SU-DHL-6 (cell line): Measurements from ENCODE around the gene TWSG1.
"Not testable (repeated sequence)": the region's sequence is repeated elsewhere in the genome, so short reads cannot be mapped to it uniquely, and the experiment has no call there.

ENCODE experiments used
- H2AFZ ChIP-seq: fragments of 200-600 bp; sonication (generic); 2 replicates; pipeline ENCODE4 v1.6.1; 2014; ENCODE audit warnings: low read depth, mild to moderate bottlenecking, moderate library complexity, mixed read lengths, antibody characterized with exemption, low read length; ENCODE audit not compliant: severe bottlenecking
- H3F3A ChIP-seq: fragments of 200-600 bp; shearing (Covaris generic); 2 replicates; pipeline ENCODE4 v1.6.0; 2016; ENCODE audit warnings: antibody characterized with exemption, mild to moderate bottlenecking; ENCODE audit not compliant: insufficient read depth
- H3K27ac ChIP-seq: fragments of 200-600 bp; sonication (generic); 2 replicates; pipeline ENCODE4 v1.5.1; 2016; ENCODE audit warnings: low read depth, mild to moderate bottlenecking, low read length, moderate library complexity, mixed read lengths
- H3K27me3 ChIP-seq: fragments of 200-600 bp; sonication (generic), shearing (Covaris generic); 2 replicates; pipeline ENCODE4 v1.6.0; 2014; ENCODE audit warnings: mild to moderate bottlenecking, low read length
- H3K36me3 ChIP-seq: fragments of 200-600 bp; sonication (generic); 2 replicates; pipeline ENCODE4 v1.6.1; 2014; ENCODE audit warnings: mild to moderate bottlenecking, low read length, mixed read lengths
- H3K4me2 ChIP-seq: fragments of 300-600, 200-600 bp; shearing (Covaris generic), sonication (generic); 2 replicates; pipeline ENCODE4 v1.6.0; 2014; ENCODE audit warnings: low read length, low read depth, mild to moderate bottlenecking; ENCODE audit not compliant: poor library complexity, severe bottlenecking
- H3K4me3 ChIP-seq: fragments of 200-600 bp; sonication (generic); 2 replicates; pipeline ENCODE4 v1.5.1; 2014; ENCODE audit warnings: antibody characterized with exemption, low read length, mild to moderate bottlenecking, mixed read lengths; ENCODE audit not compliant: insufficient read depth, poor library complexity, severe bottlenecking
- H3K79me2 ChIP-seq: fragments of 200-600 bp; sonication (generic); 2 replicates; pipeline ENCODE4 v1.6.1; 2014; ENCODE audit warnings: mild to moderate bottlenecking, low read length, moderate library complexity; ENCODE audit not compliant: insufficient read depth
- H3K9ac ChIP-seq: fragments of 200-600 bp; sonication (generic); 2 replicates; pipeline ENCODE4 v1.7.0; 2014; ENCODE audit warnings: mild to moderate bottlenecking, low read length
- H3K9me2 ChIP-seq: fragments of 200-600 bp; sonication (generic); replicated peaks from 2 replicates; pipeline ENCODE4 v1.6.1; 2014; ENCODE audit warnings: low read length; ENCODE audit not compliant: insufficient read depth
- H3K9me3 ChIP-seq: fragments of 200-600 bp; sonication (generic); 2 replicates; pipeline ENCODE4 v1.6.1; 2014; ENCODE audit warnings: low read length, mixed read lengths; ENCODE audit not compliant: insufficient read depth
- H4K20me1 ChIP-seq: fragments of 200-600 bp; sonication (generic); 2 replicates; pipeline ENCODE4 v1.6.1; 2014; ENCODE audit warnings: low read depth, mild to moderate bottlenecking, antibody characterized with exemption, low read length, moderate library complexity, mixed read lengths
- CTCF ChIP-seq: fragments of 200-600 bp; sonication (generic); IDR thresholded peaks from one replicate; pipeline ENCODE4 v1.5.1; 2017; ENCODE audit warnings: antibody characterized with exemption, mild to moderate bottlenecking, low read length, moderate library complexity; ENCODE audit not compliant: insufficient read depth, poor library complexity, severe bottlenecking
- EZH2phosphoT487 ChIP-seq: fragments of 200-600 bp; sonication (generic), shearing (Covaris generic); conservative IDR thresholded peaks from 2 replicates; pipeline ENCODE4 v1.6.1; 2018; ENCODE audit warnings: mild to moderate bottlenecking, antibody characterized with exemption, low read length, moderate library complexity, mixed read lengths

TWSG1 gene

GRCh38 chr18:9429662-9429993 is 95.1 kb downstream of the TWSG1 start:
- Histone ChIP-seq H4K20me1 (no peaks in the 10 kb centered on the region), H3K9me2 (no peaks in the 10 kb centered on the region), H3K27me3 (no peaks in the 10 kb centered on the region), H3K4me3 (no peak overlapping the region), H3K79me2 (no peaks in the 10 kb centered on the region), H3K9ac (no peak overlapping the region), H3K9me3 (no peaks in the 10 kb centered on the region), H3K4me2 (no peak overlapping the region), H2AFZ (no peak overlapping the region), H3K27ac (no peak overlapping the region), H3K36me3 (no peaks in the 10 kb centered on the region), H3F3A (no peaks in the 10 kb centered on the region)
- no peak for TF ChIP-seq EZH2phosphoT487
- TF ChIP-seq CTCF, result no peak

GRCh38 chr18:9430315-9430714 is 95.7 kb downstream of the TWSG1 start:
- H3K9me3 ChIP-seq, H3K27me3 ChIP-seq, H3K4me2 ChIP-seq, H3K4me3 ChIP-seq, H3K9ac ChIP-seq, H3K9me2 ChIP-seq, H2AFZ ChIP-seq, H3K36me3 ChIP-seq, H3K79me2 ChIP-seq, H3K27ac ChIP-seq, H4K20me1 ChIP-seq, H3F3A ChIP-seq: not testable (repeated sequence)

GRCh38 chr18:9431296-9431695 is 96.7 kb downstream of the TWSG1 start:
- Histone ChIP-seq H3K9me2 (no peaks in the 10 kb centered on the region), H3K9ac (no peak overlapping the region), H3K4me2 (no peak overlapping the region), H3K27ac (no peak overlapping the region), H3K9me3 (no peaks in the 10 kb centered on the region), H3K79me2 (no peaks in the 10 kb centered on the region), H4K20me1 (no peaks in the 10 kb centered on the region), H3F3A (no peaks in the 10 kb centered on the region), H3K36me3 (no peaks in the 10 kb centered on the region), H3K27me3 (no peaks in the 10 kb centered on the region), H2AFZ (no peak overlapping the region), H3K4me3 (no peak overlapping the region)
- TF ChIP-seq CTCF (no peak), EZH2phosphoT487 (no peak)

GRCh38 chr18:9433122-9433521 is 98.5 kb downstream of the TWSG1 start:
- H4K20me1 ChIP-seq, H3K27me3 ChIP-seq, H3K27ac ChIP-seq, H3K36me3 ChIP-seq, H3K4me2 ChIP-seq, H3K9ac ChIP-seq, H3F3A ChIP-seq, H3K9me3 ChIP-seq, H2AFZ ChIP-seq, H3K4me3 ChIP-seq, H3K79me2 ChIP-seq, H3K9me2 ChIP-seq: not testable (repeated sequence)
